T-helper 1 cell treated with Interleukin-12 subunit alpha and Interleukin-12 subunit beta and Interleukin-4 antibody, amounts not matched to agents 30 ng/mL and 1 ng/mL, for 36 hours (primary cell): ENCODE data around the gene RNF113B. TPM values are rescaled to one million over a fixed set of nuclear protein-coding genes. Genes with fewer than 3 reads are reported as not detected.

Source experiments
- intact Hi-C: fragments of 100-400 bp; cut with micrococcal nuclease; formaldehyde crosslinking; loops from one replicate; pipeline ENCODE4 v1.15.1; 2024
- total RNA-seq: library from RNA; stranded (reverse); gene quantifications from 2 replicates; pipeline ENCODE4 v1.2.3, GENCODE V29; 2022

Gene RNF113B
- total RNA-seq, 1 donor from 2014 or later = not detected

DNA sequence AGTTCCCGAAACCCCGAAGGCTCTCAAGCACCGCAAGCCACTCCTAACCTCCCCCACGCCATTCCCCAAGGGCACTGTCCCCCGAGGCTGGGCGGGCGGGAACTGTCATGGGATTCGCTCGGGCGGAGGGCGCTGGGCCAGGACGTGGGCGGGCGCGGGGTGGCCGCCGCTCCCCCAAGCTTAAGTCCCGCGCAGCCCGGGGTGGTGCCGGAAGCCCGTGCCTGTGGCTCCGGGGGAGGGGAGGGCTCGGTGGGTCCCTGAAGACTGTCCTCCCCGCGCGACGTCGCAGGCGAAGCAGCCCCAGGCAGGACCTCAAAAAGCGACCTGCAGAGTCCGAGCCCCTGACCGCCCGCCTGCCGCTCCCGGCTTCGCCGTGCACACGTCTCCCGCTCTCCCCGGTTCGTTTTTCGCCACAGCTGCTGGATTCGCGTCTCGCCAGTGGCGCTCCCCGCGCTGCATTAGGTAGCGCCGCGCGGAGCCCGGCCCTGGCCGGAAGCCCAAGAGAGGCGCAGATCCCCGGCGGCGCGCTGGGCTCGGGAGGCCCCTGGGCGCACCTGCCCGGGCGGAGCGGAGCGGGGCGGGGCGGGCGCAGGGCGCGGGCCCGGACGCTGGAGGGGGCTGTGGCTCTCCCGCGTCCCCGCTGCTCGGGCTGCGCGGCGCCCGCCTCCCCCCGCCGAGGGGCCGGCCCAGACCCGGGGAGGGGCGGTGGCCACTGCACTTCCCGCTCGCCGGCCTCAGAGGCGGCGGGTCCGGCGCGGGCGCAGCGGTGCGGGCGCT is 34.5 kb downstream of the RNF113B start, which contains the start of gene FARP1:
FARP1 (plus strand) TSS at position 715 of the 777 bp plus-strand sequence. CDS start 70,149 bp downstream, outside the sequence.
- intact Hi-C loops = loop anchor here (5.0 to 10.0 kb wide), 2 partner anchors 165 to 532 kb away; no protein-coding TSS in a partner anchor

DNA sequence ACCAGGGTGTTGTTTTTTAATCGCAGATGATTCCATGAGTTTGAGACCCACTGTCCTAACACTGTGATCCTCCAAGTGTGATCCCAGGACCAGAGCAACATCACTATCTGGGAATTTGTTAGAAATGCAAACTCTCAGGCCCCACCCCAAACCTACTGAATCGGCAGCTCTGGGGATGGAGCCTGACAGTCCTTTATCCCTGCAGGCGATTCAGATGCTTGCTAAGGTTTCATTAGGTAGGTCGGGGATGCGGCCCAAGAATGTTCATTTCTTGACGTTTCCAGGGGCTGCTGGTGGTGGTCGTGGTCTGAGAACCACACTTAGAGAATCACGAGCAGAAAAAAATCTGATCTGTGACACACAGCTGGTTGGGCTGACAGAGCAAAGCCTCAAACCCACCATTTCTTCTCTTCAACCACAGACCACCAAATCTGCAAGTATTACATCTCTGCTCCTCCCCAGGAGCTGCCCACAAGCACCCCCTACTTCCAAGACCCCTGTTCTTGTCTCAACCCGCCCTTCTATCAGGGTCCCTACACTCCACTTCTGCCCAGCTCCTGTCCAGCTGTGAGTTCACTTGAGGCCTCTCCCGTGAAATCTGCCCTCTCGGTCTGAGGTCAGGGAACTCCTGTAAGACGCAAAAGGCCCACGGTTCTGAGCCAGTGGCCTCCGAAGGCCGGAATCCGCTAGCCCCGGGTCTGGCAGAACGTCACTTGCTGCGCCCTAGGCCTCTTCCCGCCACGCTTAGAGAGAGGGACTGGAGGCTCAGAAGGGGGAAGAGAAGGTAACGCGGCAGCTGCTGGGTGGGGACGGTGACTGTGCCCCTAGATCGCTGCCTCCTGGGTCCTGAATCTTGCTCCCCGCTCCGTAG is 35.3 kb downstream of the RNF113B start:
- intact Hi-C loops = loop anchor here (5.0 to 10.0 kb wide), 2 partner anchors 164 to 533 kb away; no protein-coding TSS in a partner anchor

DNA sequence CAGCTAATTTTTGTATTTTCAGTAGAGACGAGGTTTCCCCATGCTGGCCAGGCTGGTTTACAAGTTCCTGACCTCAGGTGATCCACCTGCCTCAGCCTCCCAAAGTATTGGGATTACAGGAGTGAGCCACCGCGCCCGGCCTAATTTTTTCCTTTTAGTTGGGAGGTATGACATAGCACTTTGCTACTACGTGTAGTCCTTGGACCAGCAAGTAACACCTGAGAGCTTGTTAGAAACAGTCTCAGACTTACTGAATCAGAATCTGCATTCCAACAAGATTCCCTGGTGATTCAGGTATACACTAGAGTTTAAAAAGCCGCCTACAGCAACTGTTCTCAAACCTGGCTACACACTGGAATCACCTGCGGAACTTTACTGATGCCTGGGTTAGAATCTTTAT is 36.0 kb downstream of the RNF113B start:
- intact Hi-C loops = loop anchor here (5.0 to 10.0 kb wide), 2 partner anchors 164 to 534 kb away; no protein-coding TSS in a partner anchor

DNA sequence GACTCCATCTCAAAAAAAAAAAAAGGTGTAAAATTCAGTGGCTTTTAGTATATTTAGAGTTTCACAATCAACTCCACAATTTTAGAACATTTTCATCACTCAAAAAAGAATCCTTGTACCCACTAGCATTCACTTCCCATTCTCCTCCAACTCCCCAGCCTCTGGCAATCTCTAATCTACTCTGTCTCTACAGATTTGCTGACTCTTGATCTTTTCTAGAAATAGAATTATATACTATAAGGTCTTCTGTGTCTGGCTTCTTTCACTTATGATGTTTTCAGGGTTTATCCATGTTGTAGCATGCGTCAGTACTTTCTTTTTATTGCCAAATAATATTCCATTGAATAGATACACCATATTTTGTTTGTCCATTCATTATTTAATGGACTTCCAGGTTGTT is 42.2 kb downstream of the RNF113B start:
- intact Hi-C loops = no loop called here

- intact Hi-C loops = no loop called here
Measured at GRCh38 chr13:98133946-98134345, 43.1 kb downstream of the RNF113B start.

- intact Hi-C loops = no loop called here
Measured at GRCh38 chr13:98129059-98129746, 47.9 kb downstream of the RNF113B start.

Other genes starting within 250 kb of the RNF113B start
- 119 and 121 TPM in 2 replicates for gene IPO5, start 223.6 kb downstream of the RNF113B start, total RNA-seq
- gene FARP1, start 34.2 kb downstream of the RNF113B start, total RNA-seq = 0.17 and 0.34 TPM in 2 replicates